GM12878 (cell line): ENCODE measurements around the gene LYPD4. TPM values are rescaled to one million over a fixed set of nuclear protein-coding genes. Genes with fewer than 3 reads are reported as not detected.

Experiments used
- ATAC-seq: fragments of 200-7000 bp; cut with Tn5 transposase; 3 replicates; pipeline ENCODE4 v1.9.1; 2020; ENCODE audit warnings: mild to moderate bottlenecking, moderate library complexity
- BruUV-seq: library from RNA; stranded (reverse); fragments of 400-500 nt; replicated peaks from 2 replicates; lab custom pipeline; 2021; lab: Mats Ljungman, UMichigan
- CTCF ChIA-PET: fragments of 300-600 bp; sonication (Branson Sonifier 250); formaldehyde crosslinking; extraction: SDS; loops from one replicate; lab custom pipeline; 2021; ENCODE audit warnings: inconsistent platforms; lab: Yijun Ruan, JAX
- POLR2A ChIA-PET: fragments of 350-600 bp; formaldehyde crosslinking; extraction: SDS; loops from one replicate; lab custom pipeline; 2021; ENCODE audit warnings: inconsistent platforms; lab: Charles Lee
- RAD21 ChIA-PET: fragments of 300-600 bp; sonication (Branson Sonifier 250); formaldehyde crosslinking; loops from one replicate; lab custom pipeline; 2023; ENCODE audit warnings: antibody characterized with exemption; ENCODE audit not compliant: unreplicated experiment; lab: Charles Lee
- SMC1A ChIA-PET: fragments of 300-600 bp; sonication (Branson Sonifier 250); formaldehyde crosslinking; loops from one replicate; lab custom pipeline; 2023; ENCODE audit not compliant: unreplicated experiment, uncharacterized antibody; lab: Charles Lee
- DNase-seq: peaks from one replicate; pipeline ENCODE4 v3.0.0-alpha.2; 2011; ENCODE audit warnings: low read depth, low spot score
- FAIRE-seq: peaks from 3 replicates; lab custom pipeline; 2011; peaks lifted over from hg19 to GRCh38; lab: Jason Lieb, UNC
- H2AFZ ChIP-seq: 2 replicates; pipeline ENCODE4 v1.6.0; 2011; ENCODE audit warnings: low read depth, low read length, control low read depth; ENCODE audit not compliant: control insufficient read depth
- H3K27ac ChIP-seq: 2 replicates; pipeline ENCODE4 v1.5.1; 2011; ENCODE audit warnings: control low read depth; ENCODE audit not compliant: control insufficient read depth, insufficient read depth
- H3K27me3 ChIP-seq, 2 experiments: replicated peaks in 1 of 2; 2 replicates each; pipeline versions ENCODE4 v1.6.0 to v1.6.1; 2011; ENCODE audit warnings: low read length in 1 of 2; ENCODE audit not compliant: control insufficient read depth in 2 of 2, insufficient read depth in 2 of 2
- H3K36me3 ChIP-seq, 2 experiments: 2 replicates each; pipeline ENCODE4 v1.5.1; 2011; ENCODE audit warnings: low read length in 1 of 2; ENCODE audit not compliant: control insufficient read depth in 2 of 2, insufficient read depth in 2 of 2
- H3K4me1 ChIP-seq: 2 replicates; pipeline ENCODE4 v1.6.1; 2011; ENCODE audit warnings: mild to moderate bottlenecking, low read length, moderate library complexity, mixed read lengths; ENCODE audit not compliant: control insufficient read depth, insufficient read depth
- H3K4me2 ChIP-seq: 2 replicates; pipeline ENCODE4 v1.6.0; 2011; ENCODE audit warnings: control low read depth; ENCODE audit not compliant: control insufficient read depth, insufficient read depth
- H3K4me3 ChIP-seq: fragments of 200-600 bp; sonication (generic); 2 replicates; pipeline ENCODE4 v1.5.1; 2016
- H3K79me2 ChIP-seq: 2 replicates; pipeline ENCODE4 v1.6.0; 2011; ENCODE audit warnings: low read length; ENCODE audit not compliant: control insufficient read depth, insufficient read depth
- H3K9ac ChIP-seq: 2 replicates; pipeline ENCODE4 v1.8.0; 2011; ENCODE audit warnings: low read length, control low read depth, mixed read lengths; ENCODE audit not compliant: control insufficient read depth, insufficient read depth
- H3K9me3 ChIP-seq: replicated peaks from 3 replicates; pipeline ENCODE4 v1.5.1; 2011; ENCODE audit warnings: mild to moderate bottlenecking, low read length; ENCODE audit not compliant: control insufficient read depth, insufficient read depth
- H4K20me1 ChIP-seq: 2 replicates; pipeline ENCODE4 v1.6.0; 2011; ENCODE audit not compliant: control insufficient read depth, insufficient read depth
- E2F4 ChIP-seq: IDR thresholded peaks from 2 replicates; pipeline ENCODE4 v1.6.1; 2012; ENCODE audit warnings: low read depth, low read length, improper control_type of control experiment
- KLF5 ChIP-seq: fragments of 450-650 bp; IDR thresholded peaks from 2 replicates; pipeline ENCODE4 v1.6.1; 2014; ENCODE audit warnings: mild to moderate bottlenecking; ENCODE audit not compliant: partially characterized antibody
- MXI1 ChIP-seq: fragments of 150-350 bp; IDR thresholded peaks from 2 replicates; pipeline ENCODE4 v1.6.1; 2011; ENCODE audit warnings: low read depth, mild to moderate bottlenecking, inconsistent platforms, low read length, improper control_type of control experiment
- NR2C2 ChIP-seq: IDR thresholded peaks from 2 replicates; pipeline ENCODE4 v1.6.1; 2011; ENCODE audit warnings: borderline replicate concordance, low read depth; ENCODE audit not compliant: control insufficient read depth, insufficient read length
- NR2F1 ChIP-seq: fragments of 450-650 bp; conservative IDR thresholded peaks from 2 replicates; pipeline ENCODE4 v1.6.1; 2017; ENCODE audit warnings: mild to moderate bottlenecking
- RAD51 ChIP-seq: fragments of 450-650 bp; IDR thresholded peaks from 2 replicates; pipeline ENCODE4 v1.6.1; 2016; ENCODE audit warnings: moderate library complexity, mild to moderate bottlenecking, inconsistent platforms
- RELB ChIP-seq: fragments of 450-650 bp; IDR thresholded peaks from 2 replicates; pipeline ENCODE4 v1.6.1; 2017; ENCODE audit warnings: low read depth, mild to moderate bottlenecking, moderate library complexity
- REST ChIP-seq: IDR thresholded peaks from 2 replicates; pipeline ENCODE4 v1.6.1; 2012; ENCODE audit warnings: mild to moderate bottlenecking, low read depth, low read length
- RUNX3 ChIP-seq: IDR thresholded peaks from 2 replicates; pipeline ENCODE4 v1.6.1; 2012; ENCODE audit warnings: low read length, inconsistent platforms
- TBL1XR1 ChIP-seq: IDR thresholded peaks from 2 replicates; pipeline ENCODE4 v1.6.1; 2012; ENCODE audit warnings: low read depth, low read length, improper control_type of control experiment
- TCF3 ChIP-seq: IDR thresholded peaks from 2 replicates; pipeline ENCODE4 v1.6.1; 2012; ENCODE audit warnings: low read depth, mild to moderate bottlenecking, low read length, borderline replicate concordance; ENCODE audit not compliant: insufficient read depth
- TCF7 ChIP-seq: IDR thresholded peaks from 2 replicates; pipeline ENCODE4 v1.6.1; 2014; ENCODE audit warnings: antibody characterized with exemption, borderline replicate concordance
- ZNF274 ChIP-seq: IDR thresholded peaks from one replicate; pipeline ENCODE4 v1.8.0; 2011; ENCODE audit not compliant: insufficient read length, insufficient read depth
- WGBS: methylation state at CpG from one replicate; pipeline ENCODE4 v1.1.6; 2016; ENCODE audit warnings: low lambda C conversion rate; ENCODE audit not compliant: insufficient replicate concordance, insufficient coverage; ENCODE audit errors: missing lambda C conversion rate; 5-methylcytosine and 5-hydroxymethylcytosine counted together
- in situ Hi-C: fragments of 300-500 bp; cut with MboI; formaldehyde crosslinking; loops from 9 replicates; pipeline ENCODE4 v1.14.3; 2018; ENCODE audit warnings: mixed read lengths
- intact Hi-C: fragments of 100-400 bp; cut with micrococcal nuclease; formaldehyde crosslinking; loops from one replicate; pipeline ENCODE4 v1.14.2; 2022; ENCODE audit not compliant: unreplicated experiment
- polyA plus RNA-seq, 11 experiments: library from polyadenylated mRNA; depleted of rRNA in 4 of 11; unstranded in 6 of 11; stranded (reverse) in 5 of 11; fragments of >200 nt; fragmentation: Nextera tagmentation in 4 of 11; fragmentation: Illumina TruSeq in 1 of 11; extraction: Ambion mirVana in 4 of 11; extraction: Trizol in 1 of 11; gene quantifications; 1 replicate in 1 of 11; 2 replicates in 10 of 11; pipeline versions ENCODE4 v1.2.1 to v1.2.3, GENCODE V29; 2011 to 2016; ENCODE audit warnings: inconsistent platforms in 2 of 11, missing spikeins in 2 of 11, low read depth in 1 of 11
- total RNA-seq, 4 experiments: library from RNA; depleted of rRNA in 3 of 4; stranded (reverse); fragments of >200 nt in 3 of 4; fragmentation: Illumina TruSeq in 1 of 4; extraction: Trizol in 1 of 4; gene quantifications; 2 replicates each; pipeline versions ENCODE4 v1.2.1 to v1.2.3, GENCODE V29; 2013 to 2021

The LYPD4 gene
- total and polyA plus RNA-seq, 10 of the 15 experiments (the other 5 are each of a cell fraction or from before 2014, with no cell fraction given), result not detected

GRCh38 chr19:41808663-41809566 is 35.6 kb downstream of the LYPD4 start:
- Histone ChIP-seq H3K9me3 (no peaks in the 10 kb centered on the region), H3K4me1 (peaks cover 5% of the 10 kb centered on the region), H3K27ac (no peak overlapping the region), H3K4me3 (no peak overlapping the region), H3K9ac (no peak overlapping the region), H3K27me3 (no peaks in the 10 kb centered on the region; a peak in 1 of 4 replicates), H2AFZ (no peak overlapping the region), H3K4me2 (no peak overlapping the region), H4K20me1 (no peaks in the 10 kb centered on the region; the same call in 1 of the 2 replicates), H3K36me3 (no peaks in the 10 kb centered on the region), H3K79me2 (no peaks in the 10 kb centered on the region)
- in situ Hi-C loops, result no loop called here
- intact Hi-C loops, result no loop called here
- POLR2A ChIA-PET, result no interaction called here
- DNase-seq (no peak), ATAC-seq (no peak), FAIRE-seq (no peak)
- no peak for TF ChIP-seq KLF5
- TF ChIP-seq TCF3, result no peak
- TF ChIP-seq TCF7, result no peak
- no peak for TF ChIP-seq ZNF274
- no peak for TF ChIP-seq NR2C2
- no peak for TF ChIP-seq NR2F1
- no peak for TF ChIP-seq RAD51
- TF ChIP-seq TBL1XR1, result no peak
- TF ChIP-seq MXI1, result no peak
- TF ChIP-seq E2F4, result no peak
- no peak for TF ChIP-seq REST
- TF ChIP-seq RELB, result no peak
- no peak for TF ChIP-seq RUNX3
- 48% methylated on average over 15 of the region's 16 CpGs for WGBS
- SMC1A ChIA-PET, result no interaction called here
- BruUV-seq, result no TSS peak
- RAD21 ChIA-PET, result no interaction called here
- CTCF ChIA-PET, result interaction anchor here (0.6 kb wide), 1 partner anchor 366 kb away, joined by 3 read pairs; no protein-coding TSS in a partner anchor
